RPMI7951 (cell line): ENCODE data around the gene TNFSF10. TPM values are rescaled to one million over a fixed set of nuclear protein-coding genes. Genes with fewer than 3 reads are reported as not detected.

Experiments used
- DNase-seq: peaks from one replicate; pipeline ENCODE4 v3.0.0-alpha.2; 2012; ENCODE audit warnings: low read depth
- total RNA-seq: library from RNA; depleted of rRNA; stranded (reverse); fragments of >200 nt; shearing (Covaris generic); gene quantifications from 2 replicates; pipeline ENCODE4 v1.2.3, GENCODE V29; 2014

Gene TNFSF10
- total RNA-seq, 1 experiment from 2014 or later = 11.7 TPM

DNA sequence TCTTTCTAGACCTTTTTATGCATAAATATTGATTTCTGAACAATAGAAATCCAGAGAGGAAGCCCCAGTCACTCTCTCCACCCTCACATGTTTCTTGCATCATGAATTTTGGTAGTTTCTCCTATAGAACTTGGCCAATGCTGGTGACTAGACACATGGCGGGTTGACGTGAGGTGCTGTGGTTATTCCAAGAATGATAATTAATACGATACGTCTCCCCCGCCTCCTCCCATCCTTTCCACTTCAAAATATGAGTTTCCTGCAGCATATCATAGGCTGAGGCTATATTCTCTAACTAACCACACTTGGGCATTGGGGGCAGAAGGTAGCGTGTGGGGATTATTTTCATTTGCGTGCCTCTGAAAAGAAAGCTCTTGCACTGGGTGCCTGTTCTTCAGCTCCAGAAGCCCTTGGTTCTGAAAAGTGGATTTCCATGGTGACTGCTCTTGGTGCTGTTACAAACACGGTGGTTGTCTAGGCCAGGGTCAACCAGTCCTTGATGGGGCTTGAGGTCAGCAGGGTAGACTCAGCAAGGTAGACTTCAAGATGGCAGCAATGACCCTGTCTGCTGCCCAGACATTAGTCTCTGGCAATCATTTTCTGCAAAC lies 5.3 kb downstream of the TNFSF10 start:
- DNase-seq = no peak

DNA sequence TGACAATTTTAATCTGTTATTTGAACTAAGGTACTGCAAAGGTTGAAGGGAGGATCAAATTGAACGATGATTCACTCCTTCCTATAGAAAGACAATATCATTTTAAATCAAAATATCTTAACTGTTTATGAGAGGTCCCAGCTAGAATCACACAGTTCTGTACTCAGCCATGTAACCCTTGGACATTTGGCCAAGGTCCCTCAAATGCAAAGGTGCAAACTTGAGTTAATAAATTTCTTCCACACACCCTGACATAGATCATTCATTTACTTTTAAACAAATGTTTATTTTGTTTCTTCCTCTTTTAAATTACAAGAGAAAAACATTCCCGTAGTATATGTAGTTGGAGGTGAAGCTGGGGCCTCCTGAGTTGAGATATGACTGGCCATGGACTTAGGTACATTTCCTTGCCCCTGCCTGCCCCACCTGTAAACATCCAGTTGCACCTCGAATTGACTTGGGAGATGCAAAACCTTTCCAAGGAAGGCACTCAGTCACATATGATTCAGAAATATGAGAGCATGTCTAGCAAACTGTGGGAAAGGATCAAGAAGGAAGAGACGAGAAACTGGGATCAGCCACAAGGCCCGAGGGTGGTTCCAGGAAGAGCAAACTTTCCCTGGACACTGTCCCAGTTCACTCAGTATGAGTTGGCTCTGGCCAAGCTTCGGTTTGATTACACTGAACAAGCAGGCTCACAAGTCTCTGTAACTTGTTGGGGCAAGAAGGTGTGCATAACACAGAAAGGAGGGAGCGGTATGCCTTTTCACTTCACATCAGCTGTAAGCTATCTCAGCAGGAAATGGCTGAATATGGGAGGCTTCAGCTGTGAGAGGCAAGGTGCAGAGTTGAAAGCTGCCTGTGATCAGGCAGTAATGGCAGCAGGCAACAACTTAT lies 6.7 kb downstream of the TNFSF10 start:
- DNase-seq = peak; percentile 96

DNA sequence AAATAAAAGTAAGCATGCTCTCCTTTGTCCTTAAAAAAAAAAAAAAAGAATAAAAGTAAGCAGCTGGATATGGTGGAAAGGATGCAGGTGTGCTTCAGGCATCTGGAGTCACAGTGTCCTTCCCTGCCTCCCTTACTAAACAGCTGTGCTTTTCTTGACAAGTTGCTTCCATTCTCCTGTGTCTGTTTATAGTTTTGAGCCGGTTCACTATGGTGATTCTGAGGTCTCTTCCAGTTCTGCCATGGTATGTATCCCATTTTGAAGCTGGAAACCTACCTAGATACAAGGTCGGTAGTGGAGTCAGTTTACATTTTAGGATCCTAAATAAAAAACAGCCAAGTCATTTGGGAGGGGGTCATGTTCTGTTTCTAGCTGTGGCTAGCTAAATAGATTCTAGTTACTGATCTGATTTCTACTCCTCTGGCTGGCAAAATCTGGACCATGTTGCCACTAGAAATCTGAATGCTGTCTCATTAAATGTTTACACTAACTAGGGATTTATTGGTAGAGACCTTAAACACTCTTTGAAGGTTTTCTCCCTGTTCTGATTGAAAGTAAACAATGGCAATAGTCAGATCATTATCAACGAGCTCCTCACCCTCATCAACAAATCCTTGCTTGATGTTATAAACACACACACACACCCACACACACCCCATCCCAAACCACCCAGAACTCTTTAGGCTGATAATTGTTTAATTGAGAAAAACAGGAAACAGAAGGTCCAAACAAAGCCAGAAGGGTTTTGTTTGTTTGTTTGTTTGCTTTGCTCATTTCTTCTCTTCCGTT lies 7.9 kb downstream of the TNFSF10 start:
- DNase-seq = peak; percentile 50

DNA sequence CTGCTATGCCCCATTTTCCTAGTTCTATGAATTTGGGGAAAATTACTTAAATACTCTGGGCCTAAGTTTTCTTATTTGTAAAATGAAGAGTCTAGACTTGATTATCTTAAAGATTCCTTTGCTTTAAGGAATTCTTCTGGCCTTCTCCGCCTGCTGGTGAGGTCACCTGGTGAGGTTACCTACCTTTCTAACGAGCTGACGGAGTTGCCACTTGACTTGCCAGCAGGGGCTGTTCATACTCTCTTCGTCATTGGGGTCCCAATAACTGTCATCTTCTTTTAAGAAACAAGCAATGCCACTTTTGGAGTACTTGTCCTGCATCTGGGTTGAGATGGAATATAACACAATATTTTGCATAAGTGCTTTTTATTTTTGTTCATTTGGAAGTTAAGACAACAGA lies 8.6 kb downstream of the TNFSF10 start:
- DNase-seq = no peak

DNA sequence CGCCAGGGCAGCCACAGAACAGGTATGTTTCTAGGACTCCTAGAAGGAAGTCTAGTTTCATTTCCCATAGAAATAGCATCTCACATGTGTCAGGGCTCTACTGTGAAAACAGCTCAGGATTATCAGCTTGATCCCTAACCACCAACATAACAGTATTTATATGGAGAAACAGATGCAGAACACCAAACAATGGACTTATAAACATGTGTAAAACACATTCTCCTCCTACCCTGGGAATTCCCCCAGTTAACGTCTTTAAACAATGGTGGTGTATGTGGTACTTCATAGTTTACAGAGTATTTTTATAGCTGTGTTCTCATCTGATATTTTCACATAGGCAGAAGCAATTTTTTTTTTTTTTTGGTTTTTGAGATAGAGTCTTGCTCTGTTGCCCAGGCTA lies 9.7 kb downstream of the TNFSF10 start:
- DNase-seq = peak; percentile 71

DNA sequence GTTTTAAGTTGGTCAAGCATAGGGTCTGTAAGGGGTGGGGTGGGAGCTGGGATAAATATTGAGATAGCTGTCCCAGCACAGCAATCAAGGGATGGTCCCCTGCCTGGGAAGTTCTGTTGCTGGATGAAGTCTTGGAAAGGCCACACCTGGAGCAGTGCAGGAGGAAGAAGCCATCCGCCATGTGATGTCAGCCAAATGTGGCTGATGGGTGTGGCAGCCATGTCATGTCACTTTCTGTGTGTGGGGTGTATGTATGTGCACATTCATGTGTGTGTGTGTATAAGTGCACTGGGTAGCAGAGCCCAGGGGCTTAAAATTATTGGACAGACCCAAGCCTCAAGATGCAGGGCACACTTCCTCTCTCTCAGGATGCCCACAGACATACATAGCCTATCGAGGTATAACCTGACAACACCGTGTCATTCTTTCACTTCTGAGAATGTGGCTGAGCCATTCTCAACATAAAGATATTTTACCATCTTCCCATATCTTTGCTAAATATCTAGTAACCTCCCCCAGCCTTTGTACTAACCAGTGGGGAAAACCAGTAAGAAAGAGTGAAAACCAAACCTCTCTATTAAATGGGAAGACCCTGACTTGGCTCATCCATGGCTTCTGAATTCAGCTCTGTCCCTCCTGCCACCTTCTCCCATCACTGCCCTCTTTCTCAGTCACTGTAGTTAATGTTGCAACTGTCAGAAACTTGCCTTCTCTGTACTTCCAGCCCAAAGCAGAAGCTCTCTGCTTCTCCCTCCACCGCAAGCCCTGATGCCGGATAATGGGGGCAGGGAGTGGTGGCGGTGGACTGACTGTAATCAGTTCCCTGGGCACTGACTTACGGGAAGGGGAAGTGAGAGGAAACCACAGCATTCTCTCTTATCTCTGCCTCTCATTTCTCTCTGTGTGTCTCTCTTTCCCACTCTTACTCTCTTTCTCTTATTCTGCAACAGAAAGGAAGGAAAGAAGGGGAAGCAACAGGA lies 11.2 kb downstream of the TNFSF10 start:
- DNase-seq = peak; percentile 79

DNA sequence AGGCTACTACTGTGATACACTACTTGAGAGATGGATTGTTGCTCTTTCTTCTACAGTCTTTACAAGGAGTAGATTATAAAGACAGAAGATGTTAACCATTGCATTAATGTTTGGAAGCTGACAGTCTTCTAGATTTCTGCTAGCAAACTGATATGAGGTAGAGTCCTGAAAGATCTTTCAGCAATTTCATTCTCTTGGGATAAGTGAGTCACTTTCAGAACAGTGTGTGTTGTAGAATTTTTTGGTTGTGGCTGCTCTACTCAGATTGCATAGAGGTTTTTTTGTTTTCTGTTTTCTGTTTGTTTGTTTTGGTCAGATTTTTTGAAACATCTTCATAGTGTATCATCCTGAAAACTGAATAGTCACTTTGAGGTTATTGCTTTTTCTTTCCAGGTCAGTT lies 17.1 kb downstream of the TNFSF10 start:
- no peak for DNase-seq

DNA sequence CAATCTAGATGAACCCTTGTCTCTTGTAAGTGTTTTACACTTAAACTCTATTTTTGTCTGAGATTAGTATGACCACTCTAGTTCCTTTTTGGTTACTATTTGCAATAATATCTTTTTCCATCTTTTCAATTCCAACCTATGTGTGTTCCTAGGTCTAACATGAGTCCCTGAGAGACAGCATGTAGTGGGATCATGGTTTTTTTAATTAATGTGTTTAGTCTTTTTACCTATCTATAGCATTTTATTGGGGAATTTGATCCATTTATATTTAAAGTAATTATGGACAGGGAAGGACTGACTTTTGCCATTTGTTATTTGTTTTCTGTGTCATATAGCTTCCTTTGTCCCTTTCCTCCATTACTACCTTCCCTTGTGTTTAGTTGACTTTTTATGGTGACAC lies 21.7 kb downstream of the TNFSF10 start:
- DNase-seq = no peak

DNA sequence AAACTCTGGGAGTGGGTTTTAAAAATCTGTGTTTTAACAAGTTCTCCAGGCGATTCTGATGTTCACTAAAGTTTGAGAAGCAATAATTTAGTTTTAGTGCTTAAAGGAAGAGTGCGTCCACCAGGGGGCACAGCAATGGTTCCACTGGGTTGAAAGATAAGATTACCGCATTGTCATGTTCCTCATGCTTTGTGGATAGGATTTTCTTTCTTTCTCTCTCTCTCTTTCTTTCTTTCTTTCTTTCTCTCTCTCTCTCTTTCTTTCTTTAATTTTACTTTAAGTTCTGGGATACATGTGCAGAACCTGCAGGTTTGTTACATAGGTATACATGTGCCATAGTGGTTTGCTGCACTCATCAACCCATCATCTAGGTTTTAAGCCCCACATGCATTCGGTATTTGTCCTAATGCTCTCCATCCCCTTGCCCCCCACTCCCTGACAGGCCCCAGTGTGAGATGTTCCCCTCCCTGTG lies 33.0 kb downstream of the TNFSF10 start:
- peak; percentile 77 for DNase-seq

DNA sequence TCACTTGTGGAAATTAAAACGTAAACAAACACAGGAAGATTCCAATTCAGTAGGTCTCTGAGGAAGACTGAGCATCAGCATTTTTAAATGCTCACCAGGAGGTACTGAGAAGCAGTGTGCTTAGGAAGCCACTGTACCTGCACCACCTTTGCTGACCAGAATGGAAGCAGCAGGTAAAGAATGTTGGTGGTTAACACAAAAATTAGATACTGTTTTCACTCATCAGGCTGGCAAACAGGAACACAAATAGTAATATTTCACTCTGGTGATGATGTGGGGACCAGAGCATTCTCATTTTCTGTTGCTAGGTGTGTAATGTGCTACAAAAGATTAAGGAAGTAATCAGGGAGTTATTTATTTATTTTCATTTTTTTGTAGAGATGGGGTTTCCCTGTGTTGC lies 45.1 kb downstream of the TNFSF10 start:
- DNase-seq = no peak

DNA sequence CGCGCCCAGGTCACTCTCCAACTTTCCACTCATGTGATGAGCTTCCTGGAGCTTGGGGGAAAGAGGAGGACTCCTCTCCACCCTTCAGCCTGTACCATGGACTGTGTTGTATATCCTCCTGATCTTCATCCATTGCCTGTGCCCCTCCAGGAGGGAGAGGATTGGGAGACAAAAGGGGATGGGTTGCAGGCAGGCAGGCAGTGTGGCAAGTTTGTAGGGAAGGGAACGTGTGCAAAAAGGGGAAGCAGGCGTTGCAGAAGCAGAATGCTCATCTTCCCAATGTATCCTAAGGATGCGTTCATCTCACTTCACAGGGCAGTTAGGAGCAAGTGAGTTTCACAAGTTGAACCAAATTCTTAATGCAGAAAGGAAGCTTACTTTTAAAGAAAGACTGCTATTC lies 46.9 kb downstream of the TNFSF10 start:
- DNase-seq = peak; percentile 21

DNA sequence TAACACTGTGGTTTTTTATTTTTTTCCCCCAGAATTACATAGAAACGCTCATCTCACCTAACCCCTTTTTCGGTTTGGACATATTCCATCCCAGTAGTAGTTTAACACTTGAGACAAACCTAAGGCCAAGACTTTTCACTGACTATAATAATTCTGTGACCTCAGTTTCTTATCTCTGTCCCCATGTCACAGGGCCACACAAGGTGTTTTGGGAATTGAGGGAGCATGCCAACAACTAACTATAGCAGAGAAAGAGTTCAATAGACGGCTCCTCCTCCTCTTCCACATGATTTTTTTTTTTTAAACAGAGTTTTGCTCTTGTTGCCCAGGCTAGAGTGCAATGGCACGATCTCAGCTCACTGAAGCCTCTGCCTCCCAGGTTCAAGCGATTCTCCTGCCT lies 47.5 kb downstream of the TNFSF10 start:
- DNase-seq = no peak

DNA sequence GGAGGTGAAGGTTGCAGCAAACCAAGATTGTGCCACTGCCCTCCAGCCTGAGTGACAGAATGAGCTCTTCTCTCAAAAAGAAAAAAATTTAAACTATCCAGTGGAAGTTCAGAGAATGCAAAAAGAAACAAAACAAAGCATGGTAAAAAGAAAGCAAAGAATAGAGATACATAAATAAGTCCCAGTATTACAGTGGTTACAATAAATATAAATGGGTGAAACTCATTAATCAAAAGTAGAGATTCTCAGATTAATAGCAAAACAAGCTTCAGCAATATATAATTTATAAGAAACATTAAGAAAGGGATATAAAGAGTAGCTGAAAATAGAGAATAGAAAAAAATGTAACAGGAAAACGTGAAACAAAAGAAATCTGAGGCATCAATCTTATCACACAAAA lies 51.3 kb downstream of the TNFSF10 start:
- DNase-seq = no peak

DNA sequence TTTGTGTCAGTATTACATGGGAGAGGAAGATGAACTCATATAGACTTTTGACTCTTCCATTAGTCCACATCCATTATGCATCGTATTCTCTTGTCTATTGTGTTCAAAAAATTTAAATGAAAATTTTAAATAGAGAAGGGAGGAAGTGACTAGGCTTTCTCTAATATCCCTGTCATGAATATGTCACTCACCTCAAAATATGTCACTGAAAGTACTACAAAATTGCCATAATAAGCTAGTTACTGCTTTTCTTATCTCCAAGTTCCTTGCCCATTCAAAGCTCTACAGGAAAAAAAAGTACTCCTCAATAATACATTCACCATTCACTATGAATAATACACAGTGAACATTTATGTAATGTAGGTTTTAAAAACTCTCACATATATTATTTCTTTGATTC lies 52.6 kb downstream of the TNFSF10 start:
- DNase-seq = no peak

DNA sequence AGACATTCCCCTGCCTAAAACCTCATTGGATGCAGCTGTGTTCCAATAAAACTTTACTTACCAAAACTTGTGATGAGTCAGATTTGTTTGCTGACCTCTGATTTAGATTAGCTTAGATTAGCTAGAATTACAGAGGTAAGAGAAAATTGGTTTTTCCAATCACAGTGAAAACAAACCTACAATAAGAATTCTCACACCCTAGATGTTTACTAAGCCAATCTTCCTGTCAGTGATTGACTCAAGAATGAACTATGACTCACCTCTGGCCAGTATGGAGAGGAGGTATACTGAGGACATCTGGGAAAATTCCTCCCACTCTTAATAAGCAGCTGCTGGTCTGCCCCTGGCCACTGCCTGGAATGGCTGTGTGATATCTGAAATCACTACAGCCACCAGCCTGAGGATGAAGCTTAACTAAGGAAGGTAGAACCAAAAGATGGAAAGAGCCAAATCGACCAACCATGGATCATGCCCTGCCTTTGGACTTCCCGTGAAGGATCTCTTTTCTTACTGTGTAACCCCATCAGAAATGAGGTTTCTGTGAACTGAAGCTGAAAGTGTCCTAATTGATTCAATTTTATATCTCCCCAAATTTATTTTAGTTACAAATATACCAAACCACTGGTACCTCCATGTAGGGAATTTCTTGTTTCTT lies 55.9 kb downstream of the TNFSF10 start:
- peak; percentile 87 for DNase-seq

DNA sequence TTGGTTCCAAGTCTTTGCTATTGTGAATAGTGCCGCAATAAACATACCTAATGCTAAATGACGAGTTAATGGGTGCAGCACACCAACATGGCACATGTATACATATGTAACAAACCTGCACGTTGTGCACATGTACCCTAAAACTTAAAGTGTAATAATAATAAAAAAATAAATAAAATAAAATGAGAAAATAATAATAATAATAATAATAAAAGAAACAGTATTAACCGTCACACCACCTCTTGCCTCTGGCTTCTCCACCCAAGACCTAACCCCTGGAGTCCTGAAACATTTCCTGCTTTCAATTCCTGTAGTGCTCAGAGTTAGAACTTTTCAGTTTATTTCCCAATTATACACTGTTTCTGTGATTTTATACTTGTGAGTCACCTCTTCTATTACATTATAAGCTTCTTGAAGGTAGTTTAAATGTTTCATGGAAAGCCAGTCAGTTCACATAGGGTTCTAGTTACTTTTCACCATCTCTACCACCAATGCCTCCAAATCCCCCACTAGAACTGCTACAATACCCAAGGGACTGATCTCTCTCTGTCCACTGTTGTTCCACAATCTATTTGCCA lies 56.6 kb downstream of the TNFSF10 start:
- no peak for DNase-seq

DNA sequence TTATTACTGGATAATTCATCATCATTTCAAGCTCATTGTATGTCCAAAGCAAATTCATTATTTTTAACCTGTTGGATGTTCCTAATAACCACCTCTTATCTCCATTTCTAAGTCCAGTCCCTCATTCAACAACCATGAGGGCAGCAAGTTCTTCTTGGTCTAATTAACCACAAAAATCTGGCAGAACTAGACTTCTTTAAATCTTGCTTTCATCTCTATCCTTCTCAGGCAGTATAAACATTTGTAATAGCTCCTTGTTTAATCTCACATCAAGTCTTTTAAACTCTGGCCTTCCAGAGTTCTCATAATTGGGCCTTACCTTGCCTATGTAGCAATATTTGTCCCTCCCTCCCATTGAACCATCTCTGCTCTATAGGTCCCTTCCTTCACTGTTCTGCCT lies 57.9 kb downstream of the TNFSF10 start:
- no peak for DNase-seq

DNA sequence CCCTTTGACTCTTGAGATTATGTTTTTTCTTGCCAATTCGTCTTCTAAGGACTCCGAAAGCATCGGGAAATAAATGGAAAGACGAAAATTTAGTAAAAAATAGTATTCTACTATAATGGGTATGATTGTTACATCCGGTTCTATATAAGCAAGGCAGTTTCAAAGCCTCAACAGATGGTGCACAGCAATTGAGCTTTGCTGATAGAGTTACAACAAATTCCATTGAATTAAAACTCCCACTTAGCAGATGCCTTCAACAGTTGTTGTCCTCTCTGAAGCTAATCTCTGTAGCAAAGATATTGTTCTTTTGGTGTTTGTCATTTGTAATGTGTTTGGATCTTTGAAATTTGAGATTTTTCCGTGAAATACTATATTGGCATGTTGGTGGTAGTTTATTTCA lies 58.9 kb downstream of the TNFSF10 start:
- DNase-seq = no peak

DNA sequence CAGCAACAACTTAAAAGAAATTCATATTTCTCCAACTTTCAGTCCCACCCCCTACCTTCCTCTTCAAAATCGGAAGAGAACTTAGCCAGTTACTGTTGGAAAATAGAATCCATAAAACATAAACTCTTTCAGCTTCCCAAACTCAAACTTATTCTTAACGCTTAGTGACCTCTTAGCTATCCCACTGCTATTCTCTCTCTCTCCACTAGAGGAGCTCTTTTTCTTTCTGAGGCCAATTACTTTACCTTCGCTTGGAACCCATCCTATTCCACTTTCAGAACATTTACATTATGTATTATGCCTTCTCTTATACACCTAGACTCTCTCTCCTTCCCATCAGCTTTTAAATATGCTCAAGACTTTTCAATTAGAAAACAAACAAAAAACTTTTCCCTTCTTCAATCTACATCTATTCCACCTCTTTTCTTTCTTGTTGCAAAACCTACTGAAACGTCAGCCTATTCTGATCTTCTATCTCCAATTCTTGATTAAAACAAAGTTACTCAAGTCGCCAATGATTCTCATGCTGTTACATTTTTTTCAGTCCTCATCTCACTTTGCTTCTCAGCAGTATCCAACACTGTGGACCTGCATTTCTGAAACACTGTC lies 61.6 kb downstream of the TNFSF10 start:
- DNase-seq = peak; percentile 53

DNA sequence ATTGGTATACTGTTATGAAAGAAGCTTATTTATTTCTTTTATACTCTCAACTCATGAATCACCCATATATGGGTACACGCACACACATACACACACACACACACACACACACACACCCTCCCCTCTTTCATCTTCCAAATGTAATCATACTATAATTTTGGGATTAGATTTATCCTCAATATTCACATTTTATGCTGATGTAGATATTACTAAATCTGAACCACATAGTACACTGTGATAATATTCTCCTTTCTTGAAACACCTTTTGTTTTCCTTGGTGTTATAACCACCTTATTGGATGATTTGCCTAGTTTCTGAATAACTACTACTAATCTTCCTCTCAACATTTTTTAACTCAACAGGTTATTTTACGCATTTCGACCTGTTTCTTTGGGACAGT lies 66.8 kb downstream of the TNFSF10 start:
- no peak for DNase-seq
